HEK293 (cell line): ENCODE measurements around the gene NCK2.

Experiments used
- CTCF ChIP-seq: fragments of 450-650 bp; formaldehyde crosslinking; IDR thresholded peaks from 2 replicates; pipeline ENCODE4 v1.5.1; 2016; ENCODE audit warnings: missing biosample characterization, missing genetic modification characterization
- KLF16 ChIP-seq: fragments of 450-650 bp; formaldehyde crosslinking; IDR thresholded peaks from 2 replicates; pipeline ENCODE4 v1.5.1; 2017; ENCODE audit warnings: missing biosample characterization, missing genetic modification characterization
- MZF1 ChIP-seq: fragments of 450-650 bp; formaldehyde crosslinking; IDR thresholded peaks from 2 replicates; pipeline ENCODE4 v1.5.1; 2017; ENCODE audit warnings: missing biosample characterization, missing genetic modification characterization, borderline replicate concordance
- PBX3 ChIP-seq: sonication (generic); formaldehyde crosslinking; IDR thresholded peaks from 2 replicates; pipeline ENCODE4 v1.8.1; 2022; ENCODE audit warnings: mild to moderate bottlenecking, moderate library complexity, missing genetic modification reagents
- PRDM4 ChIP-seq: fragments of 450-650 bp; formaldehyde crosslinking; IDR thresholded peaks from 2 replicates; pipeline ENCODE4 v1.5.1; 2017; ENCODE audit warnings: missing biosample characterization, missing genetic modification characterization
- TSHZ1 ChIP-seq: fragments of 450-650 bp; formaldehyde crosslinking; IDR thresholded peaks from 2 replicates; pipeline ENCODE4 v1.5.1; 2016; ENCODE audit warnings: missing biosample characterization, missing genetic modification characterization, borderline replicate concordance
- ZFHX2 ChIP-seq: fragments of 450-650 bp; formaldehyde crosslinking; conservative IDR thresholded peaks from 2 replicates; pipeline ENCODE4 v1.5.1; 2016; ENCODE audit warnings: missing biosample characterization, missing genetic modification characterization
- ZNF148 ChIP-seq: fragments of 450-650 bp; formaldehyde crosslinking; IDR thresholded peaks from 2 replicates; pipeline ENCODE4 v1.5.0; 2017; ENCODE audit warnings: missing biosample characterization, missing genetic modification characterization, borderline replicate concordance
- ZNF16 ChIP-seq: fragments of 450-650 bp; formaldehyde crosslinking; IDR thresholded peaks from 2 replicates; pipeline ENCODE4 v1.5.1; 2016; ENCODE audit warnings: low read depth, missing biosample characterization, missing genetic modification characterization
- ZNF184 ChIP-seq: fragments of 450-650 bp; IDR thresholded peaks from 2 replicates; pipeline ENCODE4 v1.5.1; 2018; ENCODE audit warnings: missing biosample characterization, mild to moderate bottlenecking, missing genetic modification characterization
- ZNF433 ChIP-seq: fragments of 450-650 bp; formaldehyde crosslinking; IDR thresholded peaks from 2 replicates; pipeline ENCODE4 v1.5.1; 2016; ENCODE audit warnings: missing biosample characterization, missing genetic modification characterization, low read depth
- ZNF707 ChIP-seq: fragments of 450-650 bp; formaldehyde crosslinking; IDR thresholded peaks from 2 replicates; pipeline ENCODE4 v1.5.1; 2016; ENCODE audit warnings: missing biosample characterization, missing genetic modification characterization

- TF ChIP-seq ZNF184 (tag by site-specific recombination) (no peak), ZNF433 (tag by site-specific recombination) (no peak), CTCF (no peak), ZFHX2 (tag by site-specific recombination) (no peak), MZF1 (tag by site-specific recombination) (no peak), ZNF16 (no peak), ZNF148 (no peak), KLF16 (tag by site-specific recombination) (no peak), ZNF707 (no peak), TSHZ1 (no peak), PBX3 (CRISPR knock-in tag) (no peak), PRDM4 (tag by site-specific recombination) (no peak)
Observed at GRCh38 chr2:105812180-105813044, 67.7 kb downstream of the NCK2 start.
